ENCODE measurements around the gene EFHC1. TPM values are rescaled to one million over a fixed set of nuclear protein-coding genes. Genes with fewer than 3 reads are reported as not detected.

Gene EFHC1
- total and polyA plus RNA-seq, 2 of the 13 experiments (the other 11 are each of a cell fraction or from before 2014, with no cell fraction given), result 23.4 to 29.5 TPM

DNA sequence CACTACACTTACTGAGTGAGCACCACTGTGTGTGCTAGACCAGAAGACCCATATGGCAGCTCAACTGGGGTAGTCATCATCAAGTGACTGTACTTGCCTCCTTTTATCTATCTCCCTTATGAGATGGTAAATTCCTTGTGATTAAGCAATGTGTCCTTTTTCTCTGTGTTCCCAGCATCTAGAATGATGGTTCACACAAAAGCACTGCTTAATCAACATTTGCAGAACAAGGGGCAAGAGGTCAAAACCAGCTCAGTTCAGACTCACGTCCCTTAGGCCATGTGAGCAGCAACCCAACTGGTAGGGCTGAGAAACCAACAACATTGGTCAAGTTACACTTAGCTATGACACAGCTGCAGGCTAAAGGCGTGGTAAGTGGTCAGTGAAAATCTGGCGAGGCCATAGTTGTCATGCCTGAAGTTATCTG lies 146.7 kb downstream of the EFHC1 start (continued):
- TF ChIP-seq, protein P1, sequence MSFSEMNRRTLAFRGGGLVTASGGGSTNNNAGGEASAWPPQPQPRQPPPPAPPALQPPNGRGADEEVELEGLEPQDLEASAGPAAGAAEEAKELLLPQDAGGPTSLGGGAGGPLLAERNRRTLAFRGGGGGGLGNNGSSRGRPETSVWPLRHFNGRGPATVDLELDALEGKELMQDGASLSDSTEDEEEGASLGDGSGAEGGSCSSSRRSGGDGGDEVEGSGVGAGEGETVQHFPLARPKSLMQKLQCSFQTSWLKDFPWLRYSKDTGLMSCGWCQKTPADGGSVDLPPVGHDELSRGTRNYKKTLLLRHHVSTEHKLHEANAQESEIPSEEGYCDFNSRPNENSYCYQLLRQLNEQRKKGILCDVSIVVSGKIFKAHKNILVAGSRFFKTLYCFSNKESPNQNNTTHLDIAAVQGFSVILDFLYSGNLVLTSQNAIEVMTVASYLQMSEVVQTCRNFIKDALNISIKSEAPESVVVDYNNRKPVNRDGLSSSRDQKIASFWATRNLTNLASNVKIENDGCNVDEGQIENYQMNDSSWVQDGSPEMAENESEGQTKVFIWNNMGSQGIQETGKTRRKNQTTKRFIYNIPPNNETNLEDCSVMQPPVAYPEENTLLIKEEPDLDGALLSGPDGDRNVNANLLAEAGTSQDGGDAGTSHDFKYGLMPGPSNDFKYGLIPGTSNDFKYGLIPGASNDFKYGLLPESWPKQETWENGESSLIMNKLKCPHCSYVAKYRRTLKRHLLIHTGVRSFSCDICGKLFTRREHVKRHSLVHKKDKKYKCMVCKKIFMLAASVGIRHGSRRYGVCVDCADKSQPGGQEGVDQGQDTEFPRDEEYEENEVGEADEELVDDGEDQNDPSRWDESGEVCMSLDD (CRISPR knock-in tag; IDR thresholded peaks at IDR 0.05; ENCODE audit: borderline replicate concordance), result no peak
- TF ChIP-seq KDM4B (CRISPR knock-in tag; IDR thresholded peaks at IDR 0.05), result no peak
- TF ChIP-seq, protein P2, sequence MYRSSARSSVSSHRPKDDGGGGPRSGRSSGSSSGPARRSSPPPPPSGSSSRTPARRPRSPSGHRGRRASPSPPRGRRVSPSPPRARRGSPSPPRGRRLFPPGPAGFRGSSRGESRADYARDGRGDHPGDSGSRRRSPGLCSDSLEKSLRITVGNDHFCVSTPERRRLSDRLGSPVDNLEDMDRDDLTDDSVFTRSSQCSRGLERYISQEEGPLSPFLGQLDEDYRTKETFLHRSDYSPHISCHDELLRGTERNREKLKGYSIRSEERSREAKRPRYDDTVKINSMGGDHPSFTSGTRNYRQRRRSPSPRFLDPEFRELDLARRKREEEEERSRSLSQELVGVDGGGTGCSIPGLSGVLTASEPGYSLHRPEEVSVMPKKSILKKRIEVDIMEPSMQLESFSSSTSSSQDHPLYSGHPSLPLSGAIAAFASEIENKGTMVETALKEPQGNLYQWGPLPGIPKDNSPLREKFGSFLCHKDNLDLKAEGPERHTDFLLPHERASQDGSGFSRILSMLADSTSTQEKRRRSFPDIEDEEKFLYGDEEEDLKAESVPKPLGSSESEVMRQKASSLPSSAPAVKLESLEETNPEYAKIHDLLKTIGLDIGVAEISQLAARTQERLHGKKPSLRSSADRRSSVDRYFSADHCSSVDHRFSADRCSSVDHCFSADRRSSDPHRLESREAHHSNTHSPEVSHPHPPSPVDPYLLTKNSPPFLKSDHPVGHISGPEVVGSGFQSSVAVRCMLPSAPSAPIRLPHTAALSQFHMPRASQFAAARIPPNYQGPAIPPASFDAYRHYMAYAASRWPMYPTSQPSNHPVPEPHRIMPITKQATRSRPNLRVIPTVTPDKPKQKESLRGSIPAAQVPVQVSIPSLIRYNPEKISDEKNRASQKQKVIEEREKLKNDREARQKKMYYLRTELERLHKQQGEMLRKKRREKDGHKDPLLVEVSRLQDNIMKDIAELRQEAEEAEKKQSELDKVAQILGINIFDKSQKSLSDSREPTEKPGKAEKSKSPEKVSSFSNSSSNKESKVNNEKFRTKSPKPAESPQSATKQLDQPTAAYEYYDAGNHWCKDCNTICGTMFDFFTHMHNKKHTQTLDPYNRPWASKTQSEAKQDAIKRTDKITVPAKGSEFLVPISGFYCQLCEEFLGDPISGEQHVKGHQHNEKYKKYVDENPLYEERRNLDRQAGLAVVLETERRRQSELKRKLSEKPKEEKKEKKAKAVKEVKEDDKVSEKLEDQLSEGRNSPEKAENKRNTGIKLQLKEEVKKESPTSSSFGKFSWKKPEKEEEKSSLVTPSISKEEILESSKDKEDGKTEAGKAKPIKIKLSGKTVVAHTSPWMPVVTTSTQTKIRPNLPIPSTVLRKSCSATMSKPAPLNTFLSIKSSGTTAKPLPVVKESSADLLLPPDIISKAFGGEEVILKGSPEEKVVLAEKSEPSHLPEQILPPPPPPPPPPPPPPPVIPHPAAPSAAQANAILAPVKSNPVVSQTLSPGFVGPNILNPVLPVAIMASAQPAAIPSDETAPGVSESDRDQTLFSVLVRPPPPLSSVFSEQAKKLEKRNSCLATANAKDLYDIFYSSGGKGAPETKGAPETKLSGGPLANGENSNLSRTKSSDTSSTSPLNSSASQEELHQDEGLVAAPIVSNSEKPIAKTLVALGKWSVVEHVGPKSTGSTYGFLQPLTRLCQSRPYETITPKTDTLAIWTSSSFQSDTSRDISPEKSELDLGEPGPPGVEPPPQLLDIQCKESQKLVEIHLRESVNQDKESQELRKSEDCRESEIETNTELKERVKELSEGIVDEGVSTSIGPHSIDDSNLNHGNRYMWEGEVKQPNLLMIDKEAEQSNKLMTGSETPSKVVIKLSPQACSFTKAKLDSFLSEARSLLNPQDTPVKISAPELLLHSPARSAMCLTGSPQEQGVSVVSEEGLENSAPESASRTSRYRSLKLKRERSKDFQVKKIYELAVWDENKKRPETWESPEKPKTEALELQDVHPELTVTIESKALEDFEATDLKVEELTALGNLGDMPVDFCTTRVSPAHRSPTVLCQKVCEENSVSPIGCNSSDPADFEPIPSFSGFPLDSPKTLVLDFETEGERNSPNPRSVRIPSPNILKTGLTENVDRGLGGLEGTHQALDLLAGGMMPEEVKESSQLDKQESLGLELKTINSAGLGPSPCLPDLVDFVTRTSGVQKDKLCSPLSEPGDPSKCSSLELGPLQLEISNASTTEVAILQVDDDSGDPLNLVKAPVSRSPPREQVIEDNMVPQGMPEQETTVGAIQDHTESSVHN (CRISPR knock-in tag; IDR thresholded peaks at IDR 0.05), result no peak
- TF ChIP-seq AGO2 (optimal IDR thresholded peaks at IDR 0.05; ENCODE audit: low read depth, low read length), result no peak
- TF ChIP-seq HNRNPK (IDR thresholded peaks at IDR 0.05; ENCODE audit: low read depth, low read length, poor library complexity, severe bottlenecking), result no peak
- no peak for TF ChIP-seq ZNF567 (CRISPR knock-in tag; IDR thresholded peaks at IDR 0.05; ENCODE audit: borderline replicate concordance)
- TF ChIP-seq ZNF703 (CRISPR knock-in tag; IDR thresholded peaks at IDR 0.05; ENCODE audit: borderline replicate concordance), result no peak
- no peak for TF ChIP-seq FIP1L1 (IDR thresholded peaks at IDR 0.05; ENCODE audit: borderline replicate concordance, insufficient read depth, low read depth, low read length)
- no peak for TF ChIP-seq CREM (IDR thresholded peaks at IDR 0.05)
- TF ChIP-seq CREM (CRISPR knock-in tag; IDR thresholded peaks at IDR 0.05), result no peak
- no peak for TF ChIP-seq PCBP1 (IDR thresholded peaks at IDR 0.05; ENCODE audit: borderline replicate concordance, low read depth, low read length)
- no peak for TF ChIP-seq HES4 (CRISPR knock-in tag; IDR thresholded peaks at IDR 0.05; ENCODE audit: borderline replicate concordance)
- TF ChIP-seq MBD4 (IDR thresholded peaks at IDR 0.05; ENCODE audit: borderline replicate concordance, low read length), result no peak
- TF ChIP-seq, protein P3, sequence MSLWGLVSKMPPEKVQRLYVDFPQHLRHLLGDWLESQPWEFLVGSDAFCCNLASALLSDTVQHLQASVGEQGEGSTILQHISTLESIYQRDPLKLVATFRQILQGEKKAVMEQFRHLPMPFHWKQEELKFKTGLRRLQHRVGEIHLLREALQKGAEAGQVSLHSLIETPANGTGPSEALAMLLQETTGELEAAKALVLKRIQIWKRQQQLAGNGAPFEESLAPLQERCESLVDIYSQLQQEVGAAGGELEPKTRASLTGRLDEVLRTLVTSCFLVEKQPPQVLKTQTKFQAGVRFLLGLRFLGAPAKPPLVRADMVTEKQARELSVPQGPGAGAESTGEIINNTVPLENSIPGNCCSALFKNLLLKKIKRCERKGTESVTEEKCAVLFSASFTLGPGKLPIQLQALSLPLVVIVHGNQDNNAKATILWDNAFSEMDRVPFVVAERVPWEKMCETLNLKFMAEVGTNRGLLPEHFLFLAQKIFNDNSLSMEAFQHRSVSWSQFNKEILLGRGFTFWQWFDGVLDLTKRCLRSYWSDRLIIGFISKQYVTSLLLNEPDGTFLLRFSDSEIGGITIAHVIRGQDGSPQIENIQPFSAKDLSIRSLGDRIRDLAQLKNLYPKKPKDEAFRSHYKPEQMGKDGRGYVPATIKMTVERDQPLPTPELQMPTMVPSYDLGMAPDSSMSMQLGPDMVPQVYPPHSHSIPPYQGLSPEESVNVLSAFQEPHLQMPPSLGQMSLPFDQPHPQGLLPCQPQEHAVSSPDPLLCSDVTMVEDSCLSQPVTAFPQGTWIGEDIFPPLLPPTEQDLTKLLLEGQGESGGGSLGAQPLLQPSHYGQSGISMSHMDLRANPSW (CRISPR knock-in tag; IDR thresholded peaks at IDR 0.05; ENCODE audit: borderline replicate concordance), result no peak
- no peak for TF ChIP-seq TSC22D2 (CRISPR knock-in tag; IDR thresholded peaks at IDR 0.05; ENCODE audit: borderline replicate concordance)
- TF ChIP-seq, protein P4, sequence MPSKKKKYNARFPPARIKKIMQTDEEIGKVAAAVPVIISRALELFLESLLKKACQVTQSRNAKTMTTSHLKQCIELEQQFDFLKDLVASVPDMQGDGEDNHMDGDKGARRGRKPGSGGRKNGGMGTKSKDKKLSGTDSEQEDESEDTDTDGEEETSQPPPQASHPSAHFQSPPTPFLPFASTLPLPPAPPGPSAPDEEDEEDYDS (CRISPR knock-in tag; IDR thresholded peaks at IDR 0.05), result no peak
